Globus pallidus (tissue), 1 donor: ENCODE data around the gene ELMO1.

Experiments
- DNase-seq: peaks from one replicate; pipeline ENCODE4 v3.0.0-alpha.2; 2015; ENCODE audit warnings: low spot score

The ELMO1 gene

DNA sequence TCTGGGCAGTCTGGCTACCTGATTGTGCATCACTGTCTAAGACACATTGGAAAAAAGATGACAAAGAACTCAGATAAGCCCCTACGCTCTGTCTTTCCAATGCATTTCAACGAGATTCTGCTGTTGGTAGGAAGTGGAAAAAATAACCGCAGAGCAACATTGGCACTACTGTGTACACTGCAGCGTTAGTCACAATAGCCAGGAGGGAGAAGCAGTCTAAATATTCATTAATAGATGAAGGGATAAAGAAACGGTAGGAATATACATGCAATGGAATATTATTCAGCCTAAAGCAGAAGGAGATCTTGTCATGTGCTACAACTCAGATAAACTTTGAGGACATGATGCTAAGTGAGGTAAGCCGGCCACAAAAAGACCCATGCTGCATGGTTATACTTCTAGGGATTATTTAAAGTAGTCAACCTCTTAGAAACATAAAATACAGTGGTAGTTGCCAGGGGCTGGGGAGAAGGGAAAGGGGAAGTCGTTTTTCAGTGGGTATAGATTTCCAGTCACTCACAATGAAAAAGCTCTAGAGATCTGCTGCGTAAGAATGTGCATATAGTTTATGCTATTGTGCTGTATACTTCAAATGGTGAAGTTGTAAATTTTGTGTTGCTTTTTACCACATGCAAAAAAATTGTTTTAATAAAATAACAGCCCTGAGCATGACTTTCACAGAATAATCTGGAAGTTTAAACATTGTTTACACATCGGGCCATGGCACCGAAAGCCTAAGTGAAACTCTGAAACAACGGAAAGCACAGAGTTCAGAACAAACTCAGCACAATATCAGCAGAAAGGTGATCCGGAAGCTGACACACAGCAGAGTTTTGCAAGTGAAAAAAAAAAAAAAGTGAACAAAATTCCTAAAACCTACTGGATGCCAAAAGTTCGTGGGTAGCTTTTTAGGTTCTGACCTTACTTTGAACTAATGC lies 40.1 kb downstream of the ELMO1 start:
- DNase-seq: no peak

DNA sequence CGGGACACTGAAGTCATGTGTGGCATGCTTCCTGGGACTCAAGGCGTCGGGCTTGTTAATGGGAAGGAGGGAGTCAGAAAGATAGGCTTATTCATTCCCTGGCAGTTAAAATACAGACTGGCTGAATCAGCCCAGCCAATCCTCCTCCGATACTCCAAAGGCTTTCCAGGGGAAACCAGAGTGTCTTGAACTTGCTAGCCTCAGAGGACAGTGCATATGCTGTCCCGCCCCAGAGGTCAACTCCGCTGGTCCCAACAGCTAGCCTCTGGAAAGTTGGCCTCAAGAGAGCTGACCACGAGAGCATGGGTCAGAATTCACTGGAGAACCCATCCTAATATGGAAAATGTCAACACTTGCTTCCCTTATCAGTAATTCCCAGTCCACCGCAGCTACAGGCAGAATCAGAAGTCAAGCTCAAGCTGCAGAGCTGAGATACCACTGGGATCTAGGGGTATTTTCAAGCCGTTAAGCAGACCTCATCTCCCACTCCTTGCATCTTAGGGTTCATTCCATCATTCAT lies 43.0 kb downstream of the ELMO1 start:
- no peak for DNase-seq

DNA sequence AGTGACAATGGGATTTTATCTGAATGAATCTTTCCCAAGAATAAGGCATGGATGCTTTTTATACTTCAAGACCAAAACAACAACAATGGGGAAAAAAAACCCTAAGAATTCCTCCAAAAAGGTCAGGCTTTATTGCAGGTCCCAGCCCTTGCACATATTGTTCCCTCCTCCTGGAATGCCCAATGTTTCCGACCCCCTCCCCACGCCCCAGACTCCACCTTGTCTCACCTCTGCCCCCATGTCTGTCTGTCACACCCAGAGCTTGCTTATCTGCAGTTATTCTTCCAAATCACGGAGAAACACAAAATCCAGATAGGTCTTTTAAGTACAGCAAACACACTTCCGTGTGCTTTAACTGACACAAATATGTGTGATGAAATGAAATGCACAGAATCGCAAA lies 43.5 kb downstream of the ELMO1 start:
- no peak for DNase-seq

DNA sequence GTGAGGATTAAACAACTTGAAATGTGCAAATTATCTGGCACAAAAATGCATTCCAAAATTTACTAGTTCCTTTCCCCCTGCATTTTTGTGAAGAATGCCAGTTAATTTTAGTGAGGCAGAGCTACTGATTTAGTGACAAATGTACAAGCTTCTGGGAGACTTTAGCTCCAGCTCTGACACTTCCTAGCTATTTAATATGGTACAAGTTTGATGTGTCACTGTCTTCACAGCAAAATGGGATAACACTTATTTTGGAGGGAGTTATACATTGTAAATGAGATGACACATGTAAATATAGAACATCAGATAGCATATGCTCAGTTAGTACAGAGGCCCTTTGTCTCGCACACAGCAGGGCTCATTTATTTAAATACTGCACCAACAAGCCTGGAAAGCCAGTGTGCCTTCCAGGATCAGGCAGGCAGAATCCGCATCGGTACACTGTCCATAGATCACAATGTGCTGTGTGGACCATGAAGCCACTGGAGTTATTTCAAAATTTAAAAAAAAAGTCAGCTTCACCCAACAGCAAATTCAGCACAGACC lies 48.7 kb downstream of the ELMO1 start:
- DNase-seq: peak; percentile 42

DNA sequence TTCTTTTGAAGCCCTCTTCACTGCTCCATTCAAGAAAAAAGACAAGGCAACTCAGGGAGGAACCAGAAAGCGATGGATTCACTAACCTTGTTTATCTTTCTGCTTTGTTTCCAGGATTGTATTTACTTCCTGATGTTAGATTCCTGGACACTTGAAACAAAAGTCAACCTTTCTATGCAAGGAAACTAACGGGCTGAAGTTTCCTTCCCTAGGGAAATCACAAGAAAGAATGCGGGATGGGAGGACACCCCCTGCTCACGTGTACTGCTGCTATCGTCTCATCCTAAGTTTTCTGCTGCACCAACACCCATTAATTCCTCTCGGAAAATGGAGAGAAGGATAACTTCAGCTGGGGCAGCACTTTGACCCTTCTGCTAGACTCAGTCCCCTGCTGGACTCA lies 50.3 kb downstream of the ELMO1 start:
- no peak for DNase-seq

DNA sequence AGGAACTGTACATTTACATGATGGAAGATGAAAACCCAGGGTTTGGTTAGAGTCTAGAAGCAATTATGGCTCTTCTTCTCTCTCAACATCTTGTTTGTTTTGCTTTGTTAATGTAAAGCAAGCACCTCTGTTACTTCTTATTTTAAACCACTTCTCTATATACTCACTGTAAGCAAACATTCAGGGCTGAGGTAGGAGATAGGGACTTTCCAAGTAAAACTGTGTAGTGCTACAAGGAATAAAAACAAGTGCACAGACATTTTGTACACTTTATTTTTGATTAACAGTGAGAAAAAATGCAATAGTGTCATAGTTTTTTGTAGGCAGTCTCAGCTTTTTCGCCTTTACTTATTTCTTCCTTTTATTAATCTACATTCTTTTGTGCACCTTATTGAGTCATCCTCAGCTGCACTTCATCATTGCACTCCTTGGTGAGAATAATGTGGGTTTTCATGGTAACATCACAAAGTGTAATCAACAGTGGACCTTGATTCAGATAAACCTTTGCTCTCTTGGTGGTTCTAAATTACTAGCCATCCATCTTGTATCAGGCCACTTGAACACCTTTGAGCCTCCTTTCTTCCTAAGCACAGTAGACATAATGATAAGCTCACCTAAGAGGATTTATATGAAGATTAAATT lies 52.9 kb downstream of the ELMO1 start:
- no peak for DNase-seq

DNA sequence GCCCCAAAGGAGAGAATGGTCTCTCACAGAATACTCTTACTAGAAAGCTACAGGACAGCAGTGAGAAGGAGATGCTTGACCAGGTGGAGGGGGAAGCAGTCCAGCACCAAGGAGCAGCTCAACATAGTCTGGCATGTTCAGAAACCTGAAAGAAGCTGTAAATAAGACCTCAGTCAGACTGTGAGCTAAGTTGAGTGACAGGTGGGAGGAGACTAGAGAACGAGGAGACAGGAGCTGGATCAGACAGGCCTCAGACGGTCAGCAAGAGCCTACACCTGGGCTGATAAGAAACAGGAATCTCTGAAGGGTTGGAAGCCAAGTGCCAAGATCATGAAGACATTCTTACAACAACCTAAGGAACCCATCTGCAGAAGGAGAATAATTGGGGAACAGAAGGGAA lies 54.5 kb downstream of the ELMO1 start:
- DNase-seq: no peak

DNA sequence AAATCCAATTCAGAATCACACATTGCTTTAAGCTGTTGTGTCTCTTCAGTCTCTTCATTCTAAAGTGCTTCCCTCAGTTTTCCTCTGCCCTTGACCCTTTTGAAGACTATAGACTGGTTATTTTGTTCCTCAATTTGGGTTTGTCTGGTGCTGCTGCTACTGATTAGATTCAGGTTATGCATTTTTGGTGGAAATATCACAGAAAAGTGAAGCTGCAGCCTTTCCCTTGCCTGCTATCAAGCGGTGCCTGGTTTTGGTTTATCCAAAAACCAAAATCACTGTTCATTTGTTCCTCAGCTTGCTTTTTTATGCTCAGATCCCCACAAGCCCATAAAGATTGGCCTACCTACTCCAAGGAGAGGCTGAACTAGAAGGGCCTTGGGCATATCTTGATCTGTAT lies 55.2 kb downstream of the ELMO1 start:
- DNase-seq: no peak

DNA sequence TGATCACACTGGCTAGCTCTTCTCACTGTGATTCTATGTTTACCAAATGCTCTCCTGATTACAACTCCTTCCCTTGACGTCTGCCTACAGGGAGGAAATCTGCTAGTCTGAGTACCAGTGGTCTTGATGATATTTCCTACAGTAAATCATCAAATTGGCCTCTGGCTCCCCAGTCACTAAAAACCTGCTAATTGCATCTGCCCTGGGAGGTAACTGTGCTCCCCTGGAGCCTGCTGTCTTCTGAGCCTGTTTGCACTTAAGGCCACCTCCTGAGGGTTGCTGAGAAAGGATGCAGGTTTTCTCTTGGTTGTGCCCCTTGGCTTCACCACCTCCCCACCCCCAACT lies 56.0 kb downstream of the ELMO1 start:
- DNase-seq: no peak

DNA sequence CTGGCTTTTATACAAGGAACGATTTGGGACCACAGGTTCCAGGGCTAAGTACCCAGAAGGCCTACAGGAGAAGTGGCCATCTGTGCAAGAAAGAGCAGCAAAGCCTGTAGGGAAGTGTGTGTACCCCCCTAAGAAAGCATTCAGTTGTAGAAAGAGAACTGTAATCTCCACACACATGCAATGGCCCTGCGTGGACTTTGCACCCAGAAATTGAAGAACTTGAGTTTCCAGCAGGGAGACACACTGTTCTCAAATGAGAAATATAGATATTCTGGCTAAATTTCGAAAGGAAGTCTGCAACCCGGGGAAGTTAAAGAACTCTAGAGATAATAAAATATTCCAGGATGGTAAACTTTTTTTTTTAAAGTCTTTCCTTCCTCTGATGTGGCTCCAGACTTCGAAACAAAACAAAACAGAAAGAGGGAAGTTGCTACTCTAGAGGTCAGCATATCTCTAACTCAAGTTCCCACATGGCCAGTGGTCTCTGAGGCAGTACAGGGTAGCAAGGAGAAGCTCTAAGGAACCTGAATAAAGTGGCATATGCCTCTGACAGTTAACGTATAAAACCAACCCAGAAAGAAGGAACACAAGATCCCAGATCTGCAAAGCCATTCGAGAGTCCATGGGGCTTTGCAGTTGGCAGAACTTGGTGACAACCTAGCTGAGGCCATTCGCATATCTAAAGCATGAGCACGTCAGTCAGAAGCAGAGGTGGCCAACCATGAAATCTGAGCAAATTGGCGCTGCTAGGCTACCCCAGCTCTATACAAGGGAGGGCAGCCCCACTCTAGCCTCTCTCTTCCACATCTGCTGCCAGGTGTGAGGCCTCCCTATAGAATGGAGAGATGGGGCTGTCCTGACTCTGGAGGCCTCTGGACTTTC lies 56.6 kb downstream of the ELMO1 start:
- peak; percentile 61 for DNase-seq

DNA sequence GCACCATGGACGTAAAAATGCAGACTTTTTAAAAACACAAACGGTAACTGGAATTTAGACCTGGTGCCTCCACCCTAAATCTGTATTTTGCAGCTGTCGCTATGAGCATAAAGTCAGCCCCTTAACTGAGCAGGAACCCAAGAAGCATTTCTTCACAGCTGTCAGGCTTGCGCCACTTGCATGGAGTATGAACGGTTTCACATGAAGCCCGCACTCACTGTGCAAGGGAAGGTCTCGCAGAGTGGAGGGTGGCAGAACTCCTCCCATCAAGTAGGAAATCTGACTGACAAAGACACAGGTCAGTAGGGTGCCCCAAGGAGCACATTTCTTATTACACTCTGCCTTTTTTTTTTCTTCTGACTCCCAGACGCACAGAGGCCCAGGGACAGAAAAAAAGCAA lies 58.5 kb downstream of the ELMO1 start:
- DNase-seq: no peak

DNA sequence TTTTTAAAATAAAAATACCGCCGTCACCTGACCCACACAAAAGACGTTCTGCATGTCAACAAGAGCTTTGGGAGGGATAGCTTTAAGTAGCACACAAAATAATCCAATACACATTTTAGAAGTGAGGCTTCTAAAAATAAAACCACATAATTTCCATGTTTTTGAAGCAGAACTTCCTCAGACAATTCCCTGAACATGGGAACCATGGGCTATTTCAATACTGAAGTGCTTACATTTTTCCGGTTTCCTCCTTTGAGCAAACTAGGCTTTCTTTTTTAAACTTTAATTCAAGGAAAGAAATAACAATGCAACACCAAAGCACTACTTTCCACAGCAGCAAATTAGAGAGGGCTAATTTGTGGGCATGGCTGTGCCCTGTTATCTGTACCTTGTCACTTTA lies 59.9 kb downstream of the ELMO1 start:
- no peak for DNase-seq

DNA sequence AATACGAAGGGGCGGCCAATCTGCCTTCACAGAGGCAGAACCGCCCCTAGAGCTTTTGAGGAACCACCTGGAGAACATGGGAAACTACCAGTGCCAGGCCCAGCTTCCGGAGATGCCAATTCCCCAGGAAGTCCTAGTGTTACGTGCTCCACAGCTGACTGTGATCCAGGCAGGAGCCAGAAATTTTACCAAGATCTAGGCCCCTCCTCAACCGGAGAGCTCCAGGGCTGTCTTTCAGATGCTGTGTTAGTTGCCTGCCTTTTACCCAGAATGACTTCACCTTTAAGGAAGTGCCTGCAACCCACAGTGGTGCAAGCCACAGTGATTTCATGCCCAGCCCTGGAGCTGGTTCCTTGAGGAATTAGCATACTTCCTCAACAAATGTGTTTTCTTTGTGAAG lies 62.9 kb downstream of the ELMO1 start:
- DNase-seq: no peak

DNA sequence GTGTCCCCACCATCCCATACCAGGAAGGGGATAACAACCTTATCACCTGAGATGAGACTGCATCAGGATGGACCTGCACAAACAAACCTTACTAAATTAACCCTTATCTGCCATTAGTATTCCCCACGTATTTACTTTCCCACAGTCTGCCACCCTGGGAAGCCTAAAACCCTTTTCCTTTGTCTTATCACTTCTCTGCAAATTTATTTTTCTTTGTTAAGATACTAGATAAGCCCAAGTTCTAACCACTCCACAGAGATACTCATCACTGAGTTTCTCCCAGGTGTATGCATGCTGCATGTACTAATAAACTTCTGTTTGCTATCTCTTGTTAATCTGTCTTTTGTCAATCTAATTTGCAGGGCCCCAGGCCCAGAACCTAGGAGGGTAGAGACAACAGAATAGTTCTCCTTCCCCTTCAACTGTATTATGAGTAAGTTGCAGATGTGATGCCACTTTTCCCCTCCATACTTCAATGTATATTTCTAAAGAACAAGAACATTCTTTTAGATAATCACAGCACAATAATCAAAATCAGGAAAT lies 66.0 kb downstream of the ELMO1 start:
- DNase-seq: no peak

DNA sequence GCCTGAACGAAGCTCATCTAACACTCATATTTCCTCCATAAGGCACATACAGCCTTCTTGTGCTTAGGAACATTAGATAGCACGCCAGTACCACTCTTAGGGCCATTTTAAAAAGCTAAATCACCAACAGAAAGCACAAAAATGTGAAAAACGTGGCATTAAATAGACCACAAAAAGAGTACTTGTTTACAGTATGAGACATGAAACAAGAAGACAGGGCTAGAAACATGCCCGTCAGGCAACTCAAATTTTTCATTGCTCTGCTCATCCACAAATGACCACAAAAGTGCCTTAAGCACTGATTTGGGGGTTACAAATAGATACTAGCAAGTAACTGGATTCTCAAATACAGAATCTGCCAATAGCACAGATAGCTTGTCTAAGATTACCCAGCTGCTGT lies 67.8 kb downstream of the ELMO1 start:
- no peak for DNase-seq

DNA sequence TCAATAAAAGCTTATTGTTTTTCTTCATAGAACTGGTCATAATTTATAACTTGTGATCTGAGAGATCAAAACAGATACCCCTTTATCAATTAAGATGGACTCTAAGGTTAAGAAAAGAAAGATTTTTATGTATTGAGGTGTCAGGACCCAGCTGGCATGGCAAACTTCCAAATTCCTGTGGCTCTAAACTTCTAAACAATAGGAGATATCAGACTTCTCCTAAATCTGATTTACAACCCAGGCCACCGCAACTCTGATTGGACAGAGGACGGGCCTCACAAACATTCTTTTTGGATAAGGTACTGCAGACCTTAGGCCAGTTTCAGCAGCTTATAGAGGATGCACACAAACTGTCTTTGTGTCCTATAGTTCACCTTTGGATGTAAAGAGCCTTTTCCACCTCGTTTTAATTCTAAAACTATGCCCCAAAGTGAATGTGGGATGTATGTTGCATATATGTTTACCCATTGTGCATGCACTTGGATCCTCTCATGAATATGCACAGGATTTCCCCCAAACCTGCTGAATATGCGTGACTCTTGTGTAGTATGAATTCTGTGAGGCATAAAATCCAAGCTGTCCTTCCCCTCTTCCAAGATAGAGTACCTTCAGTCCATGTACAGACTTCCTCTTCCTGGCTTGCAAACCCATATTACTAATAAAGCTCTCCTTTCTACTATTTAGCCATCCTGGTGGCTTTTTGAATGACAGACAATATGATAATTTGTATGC lies 69.0 kb downstream of the ELMO1 start:
- no peak for DNase-seq

DNA sequence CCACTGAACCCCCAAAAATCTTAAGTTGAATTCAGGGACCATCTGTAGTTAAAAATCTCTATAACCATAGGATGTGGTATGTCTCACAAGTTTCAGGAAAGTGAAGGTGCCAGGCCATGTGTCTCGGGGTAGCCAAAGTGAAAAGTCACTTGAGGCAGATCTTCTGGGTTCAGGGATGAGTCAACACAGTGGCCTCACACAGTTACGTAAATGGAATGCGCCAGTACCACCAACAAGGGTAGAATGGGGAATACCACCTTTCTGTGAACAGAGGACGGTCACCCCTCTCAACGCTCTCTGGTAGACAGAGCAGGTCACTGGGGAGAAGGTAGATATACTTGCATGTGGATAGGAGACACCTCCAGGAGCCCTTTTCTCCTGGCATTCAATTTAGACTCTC lies 71.4 kb downstream of the ELMO1 start:
- DNase-seq: no peak

DNA sequence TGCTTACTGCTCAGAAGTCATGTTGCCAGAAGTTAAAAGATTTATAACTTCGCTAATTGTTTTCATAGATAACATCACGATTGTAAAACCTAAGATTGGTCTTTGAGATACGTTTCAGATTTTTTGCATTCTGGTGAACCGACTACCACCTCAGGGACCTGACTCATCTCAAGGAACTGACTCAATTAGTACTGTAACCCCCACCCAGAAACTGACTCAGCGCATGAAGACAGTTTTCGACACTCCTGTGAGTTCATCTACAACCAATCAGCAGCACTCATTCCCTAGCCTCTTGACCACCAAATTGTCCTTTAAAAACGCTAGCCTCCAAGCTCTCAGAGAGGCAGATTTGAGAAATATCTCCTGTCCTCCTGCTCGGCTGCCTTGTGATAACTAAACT lies 72.3 kb downstream of the ELMO1 start:
- DNase-seq: no peak

DNA sequence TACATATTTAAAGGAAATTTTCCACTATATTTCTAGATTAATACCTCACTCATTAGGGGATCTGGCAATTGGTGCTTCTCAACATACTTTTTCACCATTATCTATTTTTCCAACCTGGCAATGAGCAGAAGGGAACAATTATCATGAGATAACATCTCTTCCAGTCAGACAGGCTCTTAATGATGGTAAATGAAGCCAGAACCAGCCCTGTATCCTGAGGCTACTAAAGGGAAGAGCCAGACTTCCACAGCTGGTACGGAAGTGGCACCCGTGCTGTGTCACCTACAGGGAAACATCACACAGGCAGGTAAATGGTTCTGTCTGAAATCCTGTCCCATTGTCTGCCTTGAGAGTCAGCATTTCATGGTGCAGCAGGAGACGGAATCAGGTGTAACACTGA lies 75.9 kb downstream of the ELMO1 start:
- DNase-seq: no peak

DNA sequence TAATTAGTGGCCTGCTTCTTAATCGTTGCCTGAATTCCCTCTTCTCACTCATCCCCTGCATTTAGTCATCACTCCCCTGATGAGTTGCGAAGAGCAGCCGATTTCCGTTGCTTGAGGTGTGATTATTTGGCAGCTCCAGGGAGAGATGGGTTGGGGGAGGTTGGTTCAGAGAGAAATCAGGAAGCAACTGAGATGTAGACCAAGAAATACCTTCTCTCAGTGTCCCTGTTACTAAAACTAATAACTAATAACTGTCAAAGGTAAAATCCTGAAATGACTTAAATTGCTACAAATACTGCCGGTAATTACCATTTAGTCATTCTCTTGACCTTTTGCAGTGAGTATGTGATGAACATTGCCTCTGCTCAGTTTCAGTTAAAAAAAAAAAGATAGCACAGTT lies 76.9 kb downstream of the ELMO1 start:
- no peak for DNase-seq

DNA sequence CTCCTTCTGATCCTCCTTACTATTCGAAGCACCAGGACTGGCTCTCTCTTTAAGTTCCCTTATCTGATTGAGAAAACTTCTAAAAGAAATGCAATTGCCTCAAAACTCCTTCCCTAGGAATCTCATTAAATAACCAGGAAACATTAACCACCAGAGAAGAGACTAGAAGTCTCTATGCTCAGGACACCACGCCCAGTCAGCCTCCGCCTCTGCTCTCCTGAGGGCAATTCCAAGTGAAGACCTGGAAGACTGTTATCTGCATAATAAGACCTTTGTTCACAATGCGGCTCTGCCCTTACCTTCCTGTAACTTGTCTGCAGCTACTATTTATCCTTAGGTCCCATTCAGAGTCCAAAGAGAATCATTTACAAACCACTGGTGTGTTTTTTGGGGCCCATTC lies 78.8 kb downstream of the ELMO1 start:
- DNase-seq: no peak
